Endothelial cell of umbilical vein (primary cell): ENCODE measurements around the gene PFKP.

Source experiments
- CTCF ChIP-seq, 2 donors: IDR thresholded peaks; 1 replicate in 1 of 2; 2 replicates in 1 of 2; pipeline ENCODE4 v1.5.1; 2011; ENCODE audit warnings: low read length in 2 of 2, mild to moderate bottlenecking in 2 of 2, moderate library complexity in 2 of 2, control low read depth in 1 of 2, inconsistent platforms in 1 of 2, low read depth in 1 of 2; ENCODE audit not compliant: insufficient read depth in 1 of 2; ENCODE audit errors: extremely low read depth in 1 of 2
- EZH2 ChIP-seq: IDR thresholded peaks from 2 replicates; pipeline ENCODE4 v1.6.1; 2012; ENCODE audit warnings: borderline replicate concordance, low read depth, mild to moderate bottlenecking, moderate library complexity, low read length, inconsistent platforms; ENCODE audit not compliant: severe bottlenecking
- GATA2 ChIP-seq: IDR thresholded peaks from 2 replicates; pipeline ENCODE4 v1.7.0; 2011; ENCODE audit warnings: low read depth, mild to moderate bottlenecking, moderate library complexity, mixed read lengths, low read length; ENCODE audit not compliant: insufficient read length, insufficient read depth
- JUN ChIP-seq: IDR thresholded peaks from 2 replicates; pipeline ENCODE4 v1.6.1; 2011; ENCODE audit warnings: borderline replicate concordance, low read depth; ENCODE audit not compliant: insufficient read length, insufficient read depth
- MAX ChIP-seq: IDR thresholded peaks from 2 replicates; pipeline ENCODE4 v1.6.1; 2011; ENCODE audit not compliant: insufficient read depth, insufficient read length
- MYC ChIP-seq: IDR thresholded peaks from one replicate; pipeline ENCODE4 v1.6.1; 2011; ENCODE audit warnings: mild to moderate bottlenecking, low read depth, low read length
- POLR2A ChIP-seq: IDR thresholded peaks from 2 replicates; pipeline ENCODE4 v1.6.1; 2012; ENCODE audit warnings: low read depth, mild to moderate bottlenecking, control low read depth, low read length
- POLR2AphosphoS5 ChIP-seq: IDR thresholded peaks from 2 replicates; pipeline ENCODE4 v1.6.1; 2012; ENCODE audit warnings: low read depth, mild to moderate bottlenecking, control low read depth, low read length, moderate library complexity; ENCODE audit not compliant: insufficient read depth

- TF ChIP-seq MYC (no peak), EZH2 (peak; percentile 40), GATA2 (no peak), CTCF (IDR thresholded peaks at IDR 0.05; ENCODE audit: extremely low read depth in 1 of 2, insufficient read depth in 1 of 2, low read depth in 1 of 2, low read length in 2 of 2) (no peak), MAX (no peak), POLR2A (no peak), POLR2AphosphoS5 (no peak), JUN (no peak)
Observed at GRCh38 chr10:3066317-3067117, 831 bp upstream of the PFKP start.
